Renal cortex interstitium (tissue), 11 donors: ENCODE measurements around the gene HOXB9. TPM values are rescaled to one million over a fixed set of nuclear protein-coding genes. Genes with fewer than 3 reads are reported as not detected.
A peak's percentile ranks its signal among the peaks of the same experiment; 100 is the strongest.

Experiments
- DNase-seq, 11 donors: peaks; one replicate each; pipeline ENCODE4 v3.0.0-alpha.2; 2013; ENCODE audit warnings: low read depth in 9 of 11, low spot score in 4 of 11; ENCODE audit errors: extremely low read depth in 1 of 11
- polyA plus RNA-seq, 3 donors: library from polyadenylated mRNA; unstranded; fragments of 120-200 nt; gene quantifications; one replicate each; pipeline ENCODE4 v1.2.1, GENCODE V29; 2013; ENCODE audit not compliant: insufficient read length in 3 of 3

Gene HOXB9
- polyA plus RNA-seq, 3 donors: 68.7 to 88.7 (median 72.5) TPM

DNA sequence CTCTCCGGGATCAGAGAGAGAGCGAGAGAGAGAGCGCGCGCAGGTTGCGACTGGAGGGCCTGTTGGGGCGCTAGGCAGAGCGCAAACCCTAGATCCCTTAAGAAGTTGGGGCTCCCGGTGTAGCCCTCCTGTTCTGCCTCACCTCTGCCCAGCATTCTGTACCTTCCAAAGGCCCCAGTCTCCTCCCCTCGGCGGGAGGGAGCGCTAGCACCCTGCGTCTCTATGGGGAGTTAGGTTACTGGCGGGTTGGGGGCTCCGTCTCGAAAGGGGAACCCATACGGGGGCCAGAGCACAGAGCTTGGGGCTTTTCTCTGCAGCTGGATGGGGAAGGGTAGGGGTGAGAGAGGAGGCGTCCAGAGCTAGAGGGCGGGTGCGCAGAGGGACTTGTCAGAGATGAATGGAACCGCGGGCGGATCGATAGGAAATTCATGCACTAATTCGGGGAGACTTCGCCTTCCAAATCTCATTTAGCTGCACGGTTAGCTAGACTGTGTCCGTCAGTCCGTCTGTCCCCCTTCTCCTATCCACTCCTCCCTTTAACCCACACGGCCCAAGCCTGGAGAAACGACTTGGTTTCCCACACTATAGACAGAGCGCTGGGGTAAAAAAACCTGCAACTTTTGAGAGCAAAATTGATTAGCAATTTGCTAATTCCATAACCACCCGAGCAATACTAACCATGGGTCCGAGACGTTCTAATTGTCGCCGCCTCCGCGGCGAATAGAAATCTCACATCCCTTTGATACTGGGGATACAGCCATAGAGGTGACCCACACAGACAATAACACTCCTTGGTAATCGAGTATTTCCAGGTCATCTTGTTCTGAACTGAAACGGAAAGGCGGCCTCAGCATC lies 47.3 kb downstream of the HOXB9 start:
- no peak for DNase-seq

- peak in 1 of 11 donors; percentile 85 for DNase-seq
Measured at GRCh38 chr17:48577946-48578615, 48.1 kb downstream of the HOXB9 start, which contains the start of gene HOXB4. Gene HOXB4, minus strand, starts transcription at chr17:48578350. Its CDS starts 31 bp downstream, at chr17:48578319.

DNA sequence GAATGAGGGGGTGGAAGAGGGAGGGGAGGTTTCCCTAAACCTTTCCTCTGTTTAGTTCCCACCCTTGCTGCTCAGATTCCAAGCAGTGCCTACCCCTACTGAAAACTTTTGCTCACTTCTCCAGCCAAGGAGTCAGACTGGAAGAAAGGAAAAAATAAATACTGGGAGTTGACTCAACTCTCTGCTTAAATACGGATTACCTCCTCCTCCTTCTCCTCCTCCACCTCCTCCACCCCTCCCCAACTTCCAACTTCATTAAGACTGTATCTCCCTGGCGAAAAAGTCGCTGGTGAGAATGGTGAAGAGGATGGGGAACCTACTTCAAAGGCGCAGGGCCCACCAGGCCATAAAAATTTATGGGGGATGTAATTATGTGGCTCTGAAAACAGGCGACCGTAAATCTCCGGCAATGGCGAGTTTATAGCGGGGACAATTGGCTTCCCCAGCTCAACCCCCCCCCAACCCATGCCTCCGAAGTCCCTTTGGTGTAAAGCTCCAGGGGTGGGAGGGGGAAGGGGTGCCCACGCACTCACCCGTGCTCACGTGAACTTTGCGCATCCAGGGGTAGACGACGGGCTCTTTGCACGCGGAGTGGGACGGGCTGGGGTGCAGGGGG lies 48.7 kb downstream of the HOXB9 start:
- DNase-seq: peak in 9 of 11 donors; percentile 78 to 96 (median 88)

DNA sequence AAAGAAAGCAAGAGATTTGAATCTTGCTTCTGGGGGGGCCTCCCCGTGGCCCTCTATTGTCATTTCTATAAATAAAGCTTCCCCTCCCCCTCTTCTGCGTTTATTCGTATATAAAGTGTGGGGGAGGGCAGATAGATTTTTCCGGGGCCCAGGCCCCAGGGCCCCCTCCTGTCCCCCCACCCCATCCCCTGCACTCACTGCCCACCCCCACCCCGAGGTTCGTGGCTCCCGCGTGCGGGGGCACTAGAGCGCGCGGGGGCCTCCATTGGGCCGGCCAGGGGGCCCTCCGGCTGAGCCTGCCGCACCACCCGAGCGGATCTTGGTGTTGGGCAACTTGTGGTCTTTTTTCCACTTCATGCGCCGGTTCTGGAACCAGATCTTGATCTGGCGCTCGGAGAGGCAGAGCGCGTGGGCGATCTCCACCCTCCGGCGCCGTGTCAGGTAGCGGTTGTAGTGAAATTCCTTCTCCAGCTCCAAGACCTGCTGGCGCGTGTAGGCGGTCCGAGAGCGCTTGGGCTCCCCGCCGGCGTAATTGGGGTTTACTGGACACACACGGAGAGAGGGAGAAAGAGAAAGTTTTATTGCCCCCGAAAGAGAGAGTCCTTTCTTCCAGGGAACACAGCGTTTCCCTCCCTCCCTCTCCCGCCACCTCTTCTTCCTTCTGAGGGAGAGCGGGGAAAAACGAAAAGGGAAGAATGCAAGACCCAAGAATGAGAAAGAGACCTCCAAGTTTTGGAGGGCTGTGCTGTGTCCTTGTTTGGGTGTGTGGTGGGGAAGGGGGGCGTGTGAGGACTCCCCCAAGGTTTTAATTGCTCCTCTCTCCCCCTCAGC lies 49.5 kb downstream of the HOXB9 start:
- no peak for DNase-seq

DNA sequence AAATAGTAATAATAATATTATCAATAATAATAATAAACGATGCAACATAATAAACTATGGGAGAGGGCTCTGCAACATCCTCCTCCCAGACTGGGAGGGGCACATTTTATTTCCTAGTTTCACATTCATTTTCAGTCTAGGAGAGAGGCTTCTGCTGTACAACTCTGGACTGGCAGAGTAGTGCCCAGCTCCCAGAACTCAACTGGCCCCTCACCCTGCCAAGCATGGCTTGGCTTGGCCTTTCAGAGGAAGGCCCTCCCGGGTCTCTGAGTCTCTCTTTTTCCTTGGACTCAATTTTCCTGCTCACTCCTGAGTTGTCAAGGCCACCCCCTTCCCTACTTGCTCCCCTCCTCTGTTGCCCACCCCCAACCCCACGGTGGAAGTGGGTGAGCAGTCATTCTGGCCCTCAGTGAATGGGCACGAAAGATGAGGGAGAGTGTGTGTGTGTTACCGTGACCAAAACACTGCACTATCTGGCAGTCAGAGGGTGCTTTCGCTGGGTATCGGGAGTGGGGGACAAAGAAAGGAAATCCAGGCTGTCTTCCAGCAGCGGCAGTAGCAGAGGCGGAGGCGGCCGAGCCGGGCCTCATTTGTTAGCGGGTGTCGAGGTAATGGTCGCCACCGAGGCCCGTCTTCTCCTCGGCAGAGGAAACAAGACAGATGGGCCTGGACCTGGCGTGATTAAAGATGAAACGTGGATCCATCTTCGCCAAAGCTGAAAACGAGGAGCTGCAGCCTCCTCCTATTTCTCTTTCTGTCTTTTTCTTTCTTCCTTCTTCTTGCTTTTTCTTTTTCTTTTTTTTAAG lies 50.3 kb downstream of the HOXB9 start:
- no peak for DNase-seq

GRCh38 chr17:48575066-48575582 lies 51.0 kb downstream of the HOXB9 start:
- no peak for DNase-seq

DNA sequence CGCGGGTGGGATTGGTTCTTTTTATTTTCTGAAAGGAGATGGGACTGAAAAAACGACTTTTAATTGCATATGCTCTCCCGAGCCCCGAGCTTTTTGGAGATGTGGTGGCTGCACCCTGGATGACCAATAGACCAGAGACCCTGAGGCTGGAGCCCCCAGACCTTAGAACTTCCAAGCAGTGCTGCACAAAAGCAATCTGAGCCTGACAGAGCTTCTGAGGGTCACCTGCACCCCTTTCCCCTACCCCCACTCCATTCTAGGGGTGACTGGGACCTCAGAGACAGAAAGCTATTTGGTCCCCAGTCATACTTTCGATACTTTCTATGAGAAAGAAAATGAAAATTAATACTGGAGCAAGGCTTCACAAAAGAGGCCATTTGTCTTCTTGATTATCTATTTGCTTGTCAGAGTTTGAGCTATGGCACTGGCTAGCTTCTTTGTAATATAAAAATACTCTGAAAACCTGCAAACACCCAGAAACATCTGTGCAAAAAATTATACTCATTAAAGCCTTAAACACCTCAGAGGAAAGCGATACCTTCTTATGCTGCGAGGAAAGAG lies 51.6 kb downstream of the HOXB9 start:
- DNase-seq: no peak

DNA sequence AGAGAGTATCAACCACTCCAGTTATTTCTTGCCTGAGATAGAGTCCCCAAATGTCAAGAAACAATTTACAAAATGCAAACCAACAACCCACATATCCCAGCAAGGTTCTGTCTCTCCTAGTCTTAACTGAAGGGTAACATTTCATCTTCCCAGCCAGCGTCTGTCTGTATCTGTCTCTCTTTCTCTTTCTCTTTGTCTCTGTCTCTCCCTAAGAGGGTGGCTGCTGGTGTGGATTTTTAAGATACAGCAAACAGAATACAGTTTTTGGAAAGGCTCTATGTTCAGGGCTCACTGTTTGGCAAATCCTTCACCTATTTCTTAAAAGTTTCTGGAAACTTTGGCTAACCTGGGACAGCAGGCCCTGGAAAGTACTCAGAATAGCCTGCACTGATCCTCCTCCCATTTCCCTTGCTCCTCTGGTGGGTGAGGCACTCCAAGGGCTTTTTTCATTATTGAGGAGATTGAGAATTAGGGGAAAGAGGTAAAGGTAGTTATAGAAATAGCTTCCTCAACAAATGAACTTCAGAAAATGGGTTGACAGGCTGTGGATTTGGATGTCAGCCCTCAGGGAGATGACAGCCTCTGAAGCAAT lies 54.2 kb downstream of the HOXB9 start:
- DNase-seq: no peak

Other genes with a start within 250 kb of the HOXB9 start
- 10 to 100 TPM in 2 of 3 donors, 1 to 10 TPM in 1; 8.5 to 12.3 (median 10.6) TPM for gene SKAP1, start 196.1 kb downstream of the HOXB9 start, polyA plus RNA-seq
- under 1 TPM; 0.19 to 0.91 (median 0.27) TPM for gene HOXB1, start 95.3 kb downstream of the HOXB9 start, polyA plus RNA-seq
- gene HOXB2, start 81.2 kb downstream of the HOXB9 start, polyA plus RNA-seq: 10 to 100 TPM; 42.7 to 52.5 (median 49.0) TPM
- gene HOXB4, start 48.0 kb downstream of the HOXB9 start, polyA plus RNA-seq: 10 to 100 TPM; 12.3 to 26.4 (median 15.6) TPM
- 100 to 1,000 TPM; 153 to 258 (median 169) TPM for gene HOXB3, start 36.1 kb downstream of the HOXB9 start, polyA plus RNA-seq
- 10 to 100 TPM; 30.0 to 58.2 (median 39.7) TPM for gene HOXB5, start 32.6 kb downstream of the HOXB9 start, polyA plus RNA-seq
- gene HOXB6, start 21.4 kb downstream of the HOXB9 start, polyA plus RNA-seq: 100 to 1,000 TPM in 2 of 3 donors, 10 to 100 TPM in 1; 78.6 to 173 (median 115) TPM
- 10 to 100 TPM; 48.5 to 52.0 (median 48.5) TPM for gene HOXB7, start 15.3 kb downstream of the HOXB9 start, polyA plus RNA-seq
- gene HOXB8, start 11.1 kb downstream of the HOXB9 start, polyA plus RNA-seq: 10 to 100 TPM; 46.1 to 68.4 (median 55.6) TPM
- gene PRAC1, start 96.2 kb upstream of the HOXB9 start, polyA plus RNA-seq: not detected
- not detected for gene PRAC2, start 96.8 kb upstream of the HOXB9 start, polyA plus RNA-seq
- not detected for gene HOXB13, start 102.4 kb upstream of the HOXB9 start, polyA plus RNA-seq
- gene TTLL6, start 190.9 kb upstream of the HOXB9 start, polyA plus RNA-seq: under 1 TPM; 0.44 to 0.54 (median 0.52) TPM
- gene CALCOCO2, start 204.7 kb upstream of the HOXB9 start, polyA plus RNA-seq: 10 to 100 TPM; 71.9 to 83.7 (median 81.1) TPM